Measurements from ENCODE around the gene HMGCR.
A peak's percentile ranks its signal among the peaks of the same experiment; 100 is the strongest.

Gene HMGCR

GRCh38 chr5:75341934-75342333 lies 4.9 kb downstream of the HMGCR start:
- peak; percentile 43 for FAIRE-seq

DNA sequence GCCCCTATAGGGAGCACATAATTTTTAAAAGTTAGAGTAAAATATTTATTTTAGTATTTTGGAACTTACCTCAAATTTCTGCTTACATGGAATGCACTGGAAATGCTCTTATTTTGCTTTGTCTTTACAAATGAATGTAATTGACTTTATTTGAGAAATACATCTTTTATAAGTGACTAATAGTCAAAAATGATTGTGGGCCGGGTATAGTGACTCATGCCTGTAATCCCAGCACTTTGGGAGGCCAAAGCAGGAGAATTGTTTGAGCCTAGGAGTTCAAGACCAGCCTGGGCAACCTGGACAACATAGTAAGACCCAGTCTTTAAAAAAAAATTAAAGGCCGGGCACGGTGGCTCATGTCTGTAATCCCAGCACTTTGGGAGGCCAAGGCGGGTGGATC lies 5.8 kb downstream of the HMGCR start:
- no peak for FAIRE-seq

GRCh38 chr5:75348241-75348640 lies 11.2 kb downstream of the HMGCR start:
- FAIRE-seq = peak; percentile 58

DNA sequence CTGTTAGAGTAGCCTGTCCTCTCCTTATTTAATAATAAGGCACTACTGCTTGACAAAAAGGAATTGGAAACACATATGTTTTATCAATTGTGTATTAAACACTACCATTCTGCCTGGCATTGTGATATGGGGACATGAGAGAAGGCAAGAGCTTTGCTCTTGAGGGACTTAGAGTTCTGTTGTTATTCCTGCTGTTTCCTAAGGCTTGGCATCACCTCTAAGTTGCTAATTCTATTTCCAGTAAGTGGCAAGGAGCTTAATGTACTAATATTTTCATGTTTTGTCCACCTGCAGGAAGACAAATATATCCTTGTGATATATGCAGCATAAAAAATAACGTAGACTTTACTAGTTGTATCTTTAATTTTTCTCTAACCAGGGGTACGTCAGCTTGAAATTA lies 12.6 kb downstream of the HMGCR start:
- FAIRE-seq = no peak

DNA sequence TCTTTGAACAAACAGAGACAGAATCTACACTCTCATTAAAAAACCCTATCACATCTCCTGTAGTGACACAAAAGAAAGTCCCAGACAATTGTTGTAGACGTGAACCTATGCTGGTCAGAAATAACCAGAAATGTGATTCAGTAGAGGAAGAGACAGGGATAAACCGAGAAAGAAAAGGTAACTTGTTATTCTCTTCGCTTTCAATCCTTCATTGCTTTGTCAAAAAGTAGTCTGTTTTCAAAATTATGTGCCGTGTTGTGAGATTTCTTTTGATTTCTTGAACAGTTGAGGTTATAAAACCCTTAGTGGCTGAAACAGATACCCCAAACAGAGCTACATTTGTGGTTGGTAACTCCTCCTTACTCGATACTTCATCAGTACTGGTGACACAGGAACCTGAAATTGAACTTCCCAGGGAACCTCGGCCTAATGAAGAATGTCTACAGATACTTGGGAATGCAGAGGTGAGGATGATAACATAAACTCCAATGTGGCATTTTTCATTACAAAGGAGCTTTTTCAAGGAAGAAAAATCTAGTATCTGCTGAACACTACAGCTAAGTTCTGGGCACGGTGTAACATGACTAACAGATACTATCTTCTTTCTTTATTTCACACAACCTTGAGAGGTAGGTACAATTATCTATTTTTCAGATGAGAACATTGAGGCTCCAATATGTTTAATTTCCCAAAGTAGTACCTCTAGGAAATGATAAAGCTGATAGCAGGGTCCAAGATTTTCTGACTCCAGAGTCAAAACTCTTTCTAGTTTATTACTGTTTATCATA lies 14.3 kb downstream of the HMGCR start:
- FAIRE-seq = no peak

DNA sequence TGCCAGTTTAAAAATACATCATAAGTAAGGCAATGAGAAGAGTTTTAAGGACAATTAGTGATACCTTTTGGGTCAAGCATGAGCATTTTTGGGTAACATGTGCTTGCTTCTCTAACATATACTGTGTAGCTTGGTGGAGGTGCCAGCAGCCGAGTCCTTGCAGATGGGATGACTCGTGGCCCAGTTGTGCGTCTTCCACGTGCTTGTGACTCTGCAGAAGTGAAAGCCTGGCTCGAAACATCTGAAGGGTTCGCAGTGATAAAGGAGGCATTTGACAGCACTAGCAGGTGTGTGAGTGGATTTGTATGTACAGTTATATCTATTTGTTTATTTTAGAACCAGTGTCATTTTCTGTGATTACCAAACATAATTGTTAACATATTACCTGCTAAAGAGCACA lies 18.2 kb downstream of the HMGCR start:
- FAIRE-seq = no peak

GRCh38 chr5:75356719-75357118 lies 19.7 kb downstream of the HMGCR start:
- FAIRE-seq = no peak

DNA sequence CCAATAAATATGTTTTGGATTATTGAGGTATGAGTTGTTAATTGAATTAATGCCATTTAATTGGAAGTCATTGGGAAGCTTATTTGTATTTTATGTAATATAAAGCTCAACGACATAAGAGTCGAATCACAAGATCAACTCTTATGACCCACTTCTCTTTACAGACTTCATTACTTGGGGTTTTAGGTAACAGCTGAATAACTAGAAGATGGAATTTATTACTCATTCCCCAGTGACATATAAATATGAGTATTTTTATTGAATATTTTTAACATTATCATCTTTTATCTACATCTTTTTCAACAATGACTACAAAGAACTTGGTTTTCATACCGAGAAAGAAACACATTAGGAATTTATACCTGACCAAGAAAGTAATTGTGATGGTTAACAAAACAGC lies 21.1 kb downstream of the HMGCR start:
- FAIRE-seq = no peak

DNA sequence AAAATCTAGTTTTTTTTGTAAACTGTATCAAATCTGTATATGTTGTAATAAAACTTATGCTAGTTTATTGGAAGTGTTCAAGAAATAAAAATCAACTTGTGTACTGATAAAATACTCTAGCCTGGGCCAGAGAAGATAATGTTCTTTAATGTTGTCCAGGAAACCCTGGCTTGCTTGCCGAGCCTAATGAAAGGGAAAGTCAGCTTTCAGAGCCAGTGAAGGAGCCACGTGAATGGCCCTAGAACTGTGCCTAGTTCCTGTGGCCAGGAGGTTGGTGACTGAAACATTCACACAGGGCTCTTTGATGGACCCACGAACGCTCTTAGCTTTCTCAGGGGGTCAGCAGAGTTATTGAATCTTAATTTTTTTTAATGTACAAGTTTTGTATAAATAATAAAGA lies 24.3 kb downstream of the HMGCR start:
- peak; percentile 97 for FAIRE-seq

- no peak for FAIRE-seq
Observed at GRCh38 chr5:75362474-75362975, 25.5 kb downstream of the HMGCR start.

GRCh38 chr5:75363111-75363510 lies 26.1 kb downstream of the HMGCR start:
- FAIRE-seq = no peak

DNA sequence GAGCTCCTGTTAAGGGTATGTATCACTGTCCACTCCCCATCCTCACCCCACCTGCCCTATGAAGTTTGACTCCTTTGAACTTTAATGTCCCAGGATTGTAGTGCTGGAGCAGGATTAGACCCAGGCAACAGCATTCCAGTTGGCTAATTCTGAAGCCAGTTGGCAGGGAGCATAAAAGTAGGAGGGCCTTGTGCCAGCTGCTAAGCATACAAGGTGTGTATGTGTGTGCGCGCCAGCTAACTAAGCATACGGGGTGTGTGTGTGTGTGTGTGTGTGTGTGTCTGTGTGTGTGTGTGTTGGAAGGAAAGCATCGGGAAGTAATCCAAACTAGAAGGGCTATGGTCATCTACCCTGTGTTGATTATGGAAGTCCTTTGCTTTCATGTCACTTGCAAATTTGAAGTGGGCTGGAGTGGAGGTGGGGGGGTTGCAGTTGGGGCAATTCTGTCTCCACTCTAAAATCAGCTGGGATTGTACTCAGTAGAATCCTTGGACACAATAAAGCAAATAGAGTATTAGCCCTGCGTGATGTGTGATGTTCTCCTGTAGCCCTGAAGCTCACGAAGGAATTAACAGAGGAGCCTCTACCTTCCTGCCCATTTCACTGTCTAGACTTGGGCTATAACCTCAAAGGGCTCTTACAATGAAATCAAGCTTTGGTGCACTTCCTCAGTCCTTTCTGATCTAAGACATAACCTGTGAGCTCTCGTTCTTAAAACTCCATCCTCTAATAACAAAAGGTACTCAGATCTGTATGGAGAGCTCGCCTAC lies 26.9 kb downstream of the HMGCR start:
- FAIRE-seq = no peak

DNA sequence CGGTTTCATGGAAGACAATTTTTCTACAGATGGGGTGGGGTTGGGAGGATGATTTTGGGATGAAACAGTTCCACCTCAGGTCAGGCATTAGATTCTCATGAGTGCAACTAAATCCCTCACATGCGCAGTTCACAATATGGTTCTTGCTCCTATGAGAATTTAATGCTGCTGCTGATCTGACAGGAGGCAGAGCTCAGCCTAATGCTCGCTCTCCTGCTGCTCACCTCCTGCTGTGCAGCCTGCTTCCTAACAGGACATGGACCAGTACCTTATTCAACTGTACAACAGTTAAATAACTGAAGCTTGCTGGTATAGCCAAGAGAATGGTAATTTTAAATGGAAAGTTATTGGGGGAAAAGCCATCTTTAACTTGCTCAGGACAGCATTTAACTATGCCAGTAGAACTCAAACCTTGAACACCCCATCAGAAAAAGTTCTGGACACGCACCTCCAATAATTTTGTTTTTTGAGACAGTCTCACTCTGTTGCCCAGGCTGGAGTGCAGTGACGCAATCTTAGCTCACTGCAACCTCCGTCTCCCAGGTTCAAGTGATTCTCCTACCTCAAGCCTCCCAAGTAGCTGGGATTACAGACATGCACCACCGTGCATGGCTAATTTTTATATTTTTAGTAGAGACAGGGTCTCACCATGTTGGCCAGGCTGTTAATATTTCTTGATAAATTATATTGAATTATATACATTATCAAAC lies 27.7 kb downstream of the HMGCR start:
- no peak for FAIRE-seq

- FAIRE-seq = no peak
Observed at GRCh38 chr5:75365740-75366139, 28.7 kb downstream of the HMGCR start.

- FAIRE-seq = no peak
Observed at GRCh38 chr5:75366787-75367186, 29.8 kb downstream of the HMGCR start.

GRCh38 chr5:75367401-75367800 lies 30.4 kb downstream of the HMGCR start:
- FAIRE-seq = no peak

DNA sequence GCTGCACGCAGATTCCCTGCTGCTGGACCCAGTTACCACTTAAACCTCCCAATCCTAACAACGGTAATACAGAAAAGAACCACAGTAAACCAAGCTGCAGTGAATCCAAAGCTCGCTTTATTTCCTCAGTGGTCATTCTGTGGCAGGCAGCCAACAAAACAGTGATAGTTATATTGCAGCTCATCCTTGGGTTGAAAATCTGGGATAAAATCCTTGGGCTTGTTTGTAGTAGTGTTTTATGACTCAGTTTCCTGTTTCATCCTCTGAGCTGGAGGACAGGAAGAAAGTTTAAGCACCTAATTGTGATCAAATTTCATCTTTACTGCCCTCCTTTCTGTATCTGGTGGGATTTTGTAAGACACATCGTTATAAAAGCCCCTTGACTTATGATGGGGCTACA lies 31.4 kb downstream of the HMGCR start:
- no peak for FAIRE-seq

DNA sequence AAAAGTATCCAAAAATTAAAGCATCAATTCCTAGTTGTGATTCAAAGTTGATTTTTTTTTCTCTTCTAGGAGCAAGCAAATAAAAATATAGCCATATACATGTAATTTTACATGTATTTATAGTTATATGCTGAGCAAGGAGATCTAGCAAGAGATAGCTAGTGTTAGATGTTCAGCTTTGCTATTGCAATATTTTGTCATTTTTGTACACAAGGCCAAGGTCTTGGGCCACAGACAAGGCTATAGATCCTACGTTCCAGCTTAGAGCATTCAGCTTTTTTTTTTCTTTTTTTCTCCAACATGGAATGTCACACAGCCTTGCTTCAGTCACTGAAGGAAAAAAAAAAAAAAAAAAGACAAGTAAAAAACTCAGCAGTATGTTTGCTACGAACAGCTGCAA lies 36.8 kb downstream of the HMGCR start:
- no peak for FAIRE-seq

- no peak for FAIRE-seq
Observed at GRCh38 chr5:75374394-75374814, 37.4 kb downstream of the HMGCR start.

GRCh38 chr5:75375414-75375813 lies 38.4 kb downstream of the HMGCR start:
- no peak for FAIRE-seq

GRCh38 chr5:75380099-75380498 lies 43.1 kb downstream of the HMGCR start:
- FAIRE-seq = no peak

GRCh38 chr5:75381456-75381855 lies 44.4 kb downstream of the HMGCR start:
- FAIRE-seq = no peak

GRCh38 chr5:75384218-75384617 lies 47.2 kb downstream of the HMGCR start:
- no peak for FAIRE-seq

- no peak for FAIRE-seq
Observed at GRCh38 chr5:75387806-75388205, 50.8 kb downstream of the HMGCR start.
